GM12873 (cell line): Measurements from ENCODE around the gene GRID2.

Experiments
- TF ChIP-seq, protein P1 (sequence below): IDR thresholded peaks from 2 replicates; pipeline ENCODE4 v1.5.1; 2012; ENCODE audit warnings: low read depth, mild to moderate bottlenecking, moderate library complexity, low read length, control low read depth; ENCODE audit not compliant: insufficient read depth; ENCODE audit errors: missing control alignments

GRID2 gene

GRCh38 chr4:92864096-92864495 is 560.3 kb downstream of the GRID2 start:
- TF ChIP-seq, protein P1, sequence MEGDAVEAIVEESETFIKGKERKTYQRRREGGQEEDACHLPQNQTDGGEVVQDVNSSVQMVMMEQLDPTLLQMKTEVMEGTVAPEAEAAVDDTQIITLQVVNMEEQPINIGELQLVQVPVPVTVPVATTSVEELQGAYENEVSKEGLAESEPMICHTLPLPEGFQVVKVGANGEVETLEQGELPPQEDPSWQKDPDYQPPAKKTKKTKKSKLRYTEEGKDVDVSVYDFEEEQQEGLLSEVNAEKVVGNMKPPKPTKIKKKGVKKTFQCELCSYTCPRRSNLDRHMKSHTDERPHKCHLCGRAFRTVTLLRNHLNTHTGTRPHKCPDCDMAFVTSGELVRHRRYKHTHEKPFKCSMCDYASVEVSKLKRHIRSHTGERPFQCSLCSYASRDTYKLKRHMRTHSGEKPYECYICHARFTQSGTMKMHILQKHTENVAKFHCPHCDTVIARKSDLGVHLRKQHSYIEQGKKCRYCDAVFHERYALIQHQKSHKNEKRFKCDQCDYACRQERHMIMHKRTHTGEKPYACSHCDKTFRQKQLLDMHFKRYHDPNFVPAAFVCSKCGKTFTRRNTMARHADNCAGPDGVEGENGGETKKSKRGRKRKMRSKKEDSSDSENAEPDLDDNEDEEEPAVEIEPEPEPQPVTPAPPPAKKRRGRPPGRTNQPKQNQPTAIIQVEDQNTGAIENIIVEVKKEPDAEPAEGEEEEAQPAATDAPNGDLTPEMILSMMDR, result no peak

GRCh38 chr4:92872604-92873003 is 568.8 kb downstream of the GRID2 start:
- TF ChIP-seq, protein P1, result no peak

DNA sequence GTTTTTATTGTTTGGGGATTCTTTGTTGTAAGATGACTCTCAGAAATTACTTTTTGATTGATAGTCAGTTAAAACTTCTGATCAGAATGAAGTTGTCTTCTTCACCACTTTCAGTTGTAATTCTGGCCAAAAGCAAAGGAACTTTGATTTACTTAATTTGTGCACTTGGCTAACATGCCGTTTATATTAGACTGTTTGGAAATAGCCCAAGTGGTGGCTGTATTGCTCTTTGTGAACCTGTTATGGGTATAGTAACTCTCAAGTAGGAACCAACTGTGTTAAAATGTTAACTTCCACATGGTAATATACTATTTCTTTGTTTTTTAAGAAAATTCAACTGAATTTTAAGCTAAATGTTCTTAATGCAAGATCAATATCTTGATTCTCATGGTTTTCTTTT is 581.9 kb downstream of the GRID2 start:
- TF ChIP-seq, protein P1, result no peak

DNA sequence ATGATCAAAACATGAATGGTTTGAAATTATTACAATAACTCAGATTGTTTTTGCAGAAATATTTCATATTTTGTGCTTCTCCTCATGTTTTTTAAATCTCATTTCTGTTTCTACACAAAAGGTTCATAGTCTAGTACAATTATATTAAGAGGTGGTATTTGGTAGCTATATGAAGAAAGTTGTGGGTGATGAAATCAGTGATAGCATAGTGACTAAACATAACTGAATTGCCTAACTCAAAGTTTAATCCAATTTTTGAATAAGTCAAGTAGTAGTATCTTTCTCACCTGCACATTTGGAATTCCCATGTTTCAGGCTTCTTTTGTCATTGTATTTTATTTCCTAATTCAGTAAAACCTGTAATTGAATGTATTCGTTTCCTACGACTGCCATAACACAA is 648.7 kb downstream of the GRID2 start:
- TF ChIP-seq, protein P1, result no peak

DNA sequence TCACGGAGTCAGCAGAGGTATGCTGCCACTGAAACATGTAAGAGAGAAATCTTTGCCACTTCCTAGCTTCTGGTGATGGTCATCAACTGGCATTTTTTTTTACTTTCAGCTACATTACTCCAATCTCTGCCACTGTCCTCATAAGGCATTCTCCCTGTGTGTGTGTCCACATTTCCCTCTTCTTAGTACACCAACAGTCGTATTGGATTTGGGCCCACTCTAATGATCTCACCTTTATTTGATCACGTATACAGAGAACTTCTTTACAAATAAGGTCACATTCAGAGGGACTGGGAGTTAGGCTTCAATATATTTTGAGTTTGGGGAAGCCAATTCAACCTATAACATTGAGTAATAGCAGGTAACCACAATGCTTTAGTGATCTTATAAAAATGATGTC is 649.1 kb downstream of the GRID2 start:
- TF ChIP-seq, protein P1, result no peak

- TF ChIP-seq, protein P1, result no peak
Observed at GRCh38 chr4:92953462-92953861, 649.7 kb downstream of the GRID2 start.

DNA sequence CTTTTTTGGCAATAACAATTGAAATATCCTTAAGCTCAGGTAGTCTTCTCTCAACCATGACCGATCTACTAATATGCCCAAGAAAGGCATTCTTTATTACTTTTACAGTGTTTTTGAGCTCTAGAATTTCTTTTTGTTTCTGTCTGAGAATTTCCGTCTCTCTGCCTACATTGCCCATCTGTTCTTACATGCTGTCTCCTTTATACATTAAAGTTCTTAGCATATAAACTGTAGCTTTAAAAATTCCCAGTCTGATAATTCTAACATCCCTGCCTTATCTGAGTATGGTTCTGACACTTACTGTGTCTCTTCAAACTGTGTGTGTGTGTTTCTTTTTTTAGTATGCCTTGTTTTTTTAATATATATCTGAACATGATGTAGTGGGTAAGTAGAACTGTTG is 658.1 kb downstream of the GRID2 start:
- TF ChIP-seq, protein P1, result no peak

DNA sequence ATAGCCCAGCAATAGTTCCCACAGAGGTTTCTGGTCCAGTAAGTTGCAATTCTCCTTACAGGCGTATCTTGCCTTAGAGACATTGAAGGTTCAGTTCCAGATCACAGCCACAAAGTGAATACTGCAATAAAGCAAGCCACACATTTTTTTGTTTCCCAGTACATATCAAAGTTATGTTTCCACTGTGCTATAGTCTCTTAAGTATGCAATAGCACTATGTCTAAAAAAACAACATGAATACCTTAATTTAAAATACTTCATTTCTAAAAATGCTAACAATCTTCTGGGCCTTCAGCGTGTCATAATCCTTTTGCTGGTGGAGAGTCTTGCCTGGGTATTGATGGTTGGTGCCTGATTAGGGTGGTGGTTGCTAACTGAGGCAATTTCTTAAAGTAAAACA is 659.1 kb downstream of the GRID2 start:
- TF ChIP-seq, protein P1, result no peak
